ENCODE measurements around the gene FAM13A. TPM values are rescaled to one million over a fixed set of nuclear protein-coding genes. Genes with fewer than 3 reads are reported as not detected.

Gene FAM13A
- total RNA-seq, 2 experiments from 2014 or later = 9.6 to 10.2 TPM

- no peak for ATAC-seq (ENCODE audit: poor library complexity)
- intact Hi-C loops (cut with DNase I, micrococcal nuclease) = loop anchor here in 1 of 2 experiments (5.0 kb wide), 1 partner anchor 284 kb away; no protein-coding TSS in a partner anchor
- TF ChIP-seq CTCF (IDR thresholded peaks at IDR 0.05) = no peak
- DNase-seq = no peak
- Mint-ChIP-seq H3K4me3 (no peak overlapping the region), H3K4me1 (ENCODE audit: low read depth) (no peaks in the 10 kb centered on the region), H3K27me3 (peaks cover 7% of the 10 kb centered on the region), H3K27ac (no peak overlapping the region), H3K9me3 (no peaks in the 10 kb centered on the region), H3K36me3 (ENCODE audit: low read depth) (no peaks in the 10 kb centered on the region)
- POLR2A ChIA-PET = no interaction called here
- H3K4me1 ChIP-seq (ENCODE audit: insufficient read depth, low read length) = no peaks in the 10 kb centered on the region
- CTCF ChIA-PET = no interaction called here
- no peaks in the 10 kb centered on the region for H3K9me3 ChIP-seq (ENCODE audit: control insufficient read depth in 1 of 2, insufficient read depth in 1 of 2, low read length in 2 of 2)
- no peak overlapping the region for H3K27ac ChIP-seq (ENCODE audit: low read depth in 1 of 2, low read length in 2 of 2)
- peaks cover 0 to 2% of the 10 kb centered on the region in 2 experiments for H3K27me3 ChIP-seq (ENCODE audit: control insufficient read depth in 1 of 2, insufficient read depth in 2 of 2, low read length in 2 of 2)
- no peaks in the 10 kb centered on the region for H3K36me3 ChIP-seq (ENCODE audit: insufficient read depth, low read length)
- H3K4me3 ChIP-seq (ENCODE audit: low read length) = no peak overlapping the region
These were observed 43.9 kb upstream of the FAM13A start for GRCh38 chr4:89100853-89101252.

GRCh38 chr4:89099471-89099870 is 42.5 kb upstream of the FAM13A start:
- no peak for TF ChIP-seq CTCF (IDR thresholded peaks at IDR 0.05)
- Histone ChIP-seq H3K4me3 (ENCODE audit: low read length) (no peak overlapping the region), H3K27me3 (ENCODE audit: control insufficient read depth in 1 of 2, insufficient read depth in 2 of 2, low read length in 2 of 2) (peaks cover 0 to 2% of the 10 kb centered on the region in 2 experiments), H3K36me3 (ENCODE audit: insufficient read depth, low read length) (no peaks in the 10 kb centered on the region), H3K9me3 (ENCODE audit: control insufficient read depth in 1 of 2, insufficient read depth in 1 of 2, low read length in 2 of 2) (no peaks in the 10 kb centered on the region), H3K27ac (ENCODE audit: low read depth in 1 of 2, low read length in 2 of 2) (no peak overlapping the region), H3K4me1 (ENCODE audit: insufficient read depth, low read length) (no peaks in the 10 kb centered on the region)
- H3K9me3 Mint-ChIP-seq = no peaks in the 10 kb centered on the region
- no peaks in the 10 kb centered on the region for H3K4me1 Mint-ChIP-seq (ENCODE audit: low read depth)
- H3K27me3 Mint-ChIP-seq = peaks cover 1% of the 10 kb centered on the region
- intact Hi-C loops (cut with DNase I, micrococcal nuclease) = no loop called here
- ChIA-PET POLR2A (no interaction called here), CTCF (no interaction called here)
- ATAC-seq (ENCODE audit: poor library complexity) = no peak
- no peak overlapping the region for H3K27ac Mint-ChIP-seq
- H3K36me3 Mint-ChIP-seq (ENCODE audit: low read depth) = no peaks in the 10 kb centered on the region
- DNase-seq = no peak
- H3K4me3 Mint-ChIP-seq = no peak overlapping the region

GRCh38 chr4:89099034-89099433 is 42.0 kb upstream of the FAM13A start:
- Mint-ChIP-seq H3K36me3 (ENCODE audit: low read depth) (no peaks in the 10 kb centered on the region), H3K27me3 (no peaks in the 10 kb centered on the region)
- intact Hi-C loops (cut with DNase I, micrococcal nuclease) = no loop called here

More at GRCh38 chr4:89099034-89099433, 42.0 kb upstream of the FAM13A start:
- Histone ChIP-seq H3K27me3 (ENCODE audit: control insufficient read depth in 1 of 2, insufficient read depth in 2 of 2, low read length in 2 of 2) (peaks cover 0 to 2% of the 10 kb centered on the region in 2 experiments), H3K4me3 (ENCODE audit: low read length) (no peak overlapping the region), H3K4me1 (ENCODE audit: insufficient read depth, low read length) (no peaks in the 10 kb centered on the region), H3K36me3 (ENCODE audit: insufficient read depth, low read length) (no peaks in the 10 kb centered on the region), H3K27ac (ENCODE audit: low read depth in 1 of 2, low read length in 2 of 2) (no peak overlapping the region), H3K9me3 (ENCODE audit: control insufficient read depth in 1 of 2, insufficient read depth in 1 of 2, low read length in 2 of 2) (no peaks in the 10 kb centered on the region)
- DNase-seq (no peak), ATAC-seq (ENCODE audit: poor library complexity) (no peak)
- H3K4me3 Mint-ChIP-seq = no peak overlapping the region
- ChIA-PET CTCF (no interaction called here), POLR2A (no interaction called here)
- no peaks in the 10 kb centered on the region for H3K9me3 Mint-ChIP-seq
- no peaks in the 10 kb centered on the region for H3K4me1 Mint-ChIP-seq (ENCODE audit: low read depth)
- H3K27ac Mint-ChIP-seq = no peak overlapping the region
- no peak for TF ChIP-seq CTCF (IDR thresholded peaks at IDR 0.05)
